Left hindlimb (tissue), 1 donor: ENCODE results near the gene PHIP.
"Not testable (repeated sequence)": the region's sequence is repeated elsewhere in the genome, so short reads cannot be mapped to it uniquely, and the experiment has no call there.

Experiments used
- DNase-seq: peaks from one replicate; pipeline ENCODE4 v3.0.0-alpha.2; 2018

Gene PHIP

DNA sequence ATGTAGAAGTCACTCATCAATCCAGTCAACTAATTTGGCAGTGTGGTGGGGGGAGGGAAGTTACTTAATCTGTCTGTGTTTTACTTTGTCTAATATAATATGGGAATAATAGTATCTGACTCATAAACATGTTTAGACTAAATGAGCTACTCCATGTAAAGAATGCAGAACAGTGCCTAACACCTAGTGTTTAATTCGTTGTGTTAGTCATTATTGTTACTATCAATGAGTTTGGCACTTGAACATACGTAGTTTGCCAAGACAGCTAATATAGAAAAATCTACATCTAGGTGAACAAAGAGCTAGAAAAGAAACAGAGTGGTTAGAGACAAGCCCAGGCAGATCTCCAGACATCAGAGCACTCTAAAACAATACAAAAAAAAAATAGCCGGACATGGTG, 161.6 kb downstream of the PHIP start:
- DNase-seq, result no peak

DNA sequence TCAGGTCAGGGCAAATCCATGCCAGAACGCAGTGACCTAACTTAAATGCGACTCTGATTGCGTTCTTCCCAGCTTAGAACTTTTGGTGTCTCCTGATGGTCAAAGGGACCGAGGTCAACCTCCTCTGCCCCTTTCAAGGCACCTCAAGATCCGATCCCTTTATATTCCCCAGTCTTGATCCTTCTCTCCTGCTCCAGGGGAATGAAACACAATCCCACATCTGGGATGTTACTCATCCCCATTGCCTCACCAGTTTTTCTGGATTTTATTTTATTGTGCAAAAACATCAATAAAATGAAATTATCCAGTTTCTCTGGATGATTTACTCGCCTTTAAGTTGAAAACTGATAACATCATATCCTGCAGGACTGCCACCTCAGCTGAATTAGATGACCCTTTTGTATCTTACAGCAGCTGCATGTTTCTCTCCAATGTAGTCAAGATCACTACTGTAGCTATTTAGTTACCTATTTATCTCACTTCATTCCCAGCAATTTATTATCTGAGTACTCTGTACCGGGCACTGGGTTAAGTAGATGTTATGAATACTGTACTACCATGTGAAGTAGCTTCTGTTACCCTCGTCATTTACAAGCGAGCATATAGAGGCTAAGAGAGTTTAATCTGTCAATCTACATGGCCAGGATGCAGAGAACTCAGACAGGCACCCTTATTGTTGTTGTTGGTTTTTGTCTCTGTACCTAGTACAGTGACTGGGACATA, 166.7 kb downstream of the PHIP start:
- no peak for DNase-seq

DNA sequence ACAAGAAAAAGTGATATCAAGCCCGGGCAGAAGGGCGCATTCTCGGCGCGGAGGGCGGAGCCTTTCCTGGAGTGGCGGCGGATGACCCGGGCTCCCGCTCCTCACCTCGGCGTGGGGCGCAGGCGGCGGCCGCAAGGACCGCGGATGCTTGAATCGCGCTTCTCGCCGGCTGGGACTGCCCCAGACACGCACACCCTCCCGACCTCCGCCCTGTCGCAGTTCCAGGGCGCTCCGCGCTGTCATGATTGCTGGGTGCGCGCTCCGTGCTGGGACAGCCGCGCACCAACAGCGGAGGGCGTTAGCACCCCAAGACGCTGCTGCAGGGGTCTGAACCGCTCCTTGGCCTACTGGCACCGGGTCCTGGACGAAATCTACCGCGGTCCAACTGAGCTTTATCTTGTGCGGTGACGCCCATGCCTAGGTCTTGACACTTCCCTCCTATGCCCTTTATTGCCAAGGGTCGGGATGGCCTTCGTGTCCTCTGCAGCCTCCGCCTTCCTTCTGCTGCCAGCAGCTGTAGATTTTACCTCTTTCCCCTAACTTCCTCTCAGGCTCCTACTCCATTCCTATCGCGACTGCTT, 167.4 kb downstream of the PHIP start:
- no peak for DNase-seq

DNA sequence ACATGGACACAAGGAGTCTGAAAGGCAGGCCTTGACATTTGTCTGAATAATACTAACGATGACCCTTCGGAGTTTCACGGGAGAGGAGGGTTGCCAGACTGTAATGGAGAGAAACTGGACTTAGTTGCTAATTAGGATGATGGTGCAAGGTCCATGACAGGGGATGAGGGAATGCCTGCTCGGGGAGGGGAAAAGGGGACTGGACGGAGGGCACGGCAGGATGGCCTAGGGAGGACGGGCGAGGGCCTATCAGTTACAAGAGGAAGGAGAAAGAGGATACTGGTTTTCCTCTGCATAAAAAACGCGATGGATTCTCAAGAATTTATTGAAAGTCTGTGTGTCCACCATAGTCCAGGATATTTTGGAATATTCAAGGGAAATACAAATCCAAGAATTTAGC, 168.0 kb downstream of the PHIP start:
- DNase-seq, result no peak

DNA sequence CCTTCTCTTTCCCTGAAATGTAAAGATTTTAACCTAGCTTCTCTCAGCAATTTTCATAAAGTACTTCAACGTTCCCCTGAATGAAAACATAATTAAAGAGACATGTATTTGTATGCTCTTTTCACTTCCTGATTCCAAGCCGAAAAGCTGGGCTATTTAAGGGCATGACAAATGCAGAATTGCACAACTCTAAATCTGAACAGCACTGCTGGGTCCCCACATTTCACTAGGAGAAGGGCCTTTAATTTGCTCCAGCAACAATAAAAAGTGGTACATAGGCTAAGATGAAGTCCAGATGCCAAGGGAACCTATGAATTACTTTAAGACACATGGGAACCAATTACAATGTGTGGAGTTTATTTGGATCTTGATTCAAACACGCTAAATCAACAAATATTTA, 168.7 kb downstream of the PHIP start:
- no peak for DNase-seq

DNA sequence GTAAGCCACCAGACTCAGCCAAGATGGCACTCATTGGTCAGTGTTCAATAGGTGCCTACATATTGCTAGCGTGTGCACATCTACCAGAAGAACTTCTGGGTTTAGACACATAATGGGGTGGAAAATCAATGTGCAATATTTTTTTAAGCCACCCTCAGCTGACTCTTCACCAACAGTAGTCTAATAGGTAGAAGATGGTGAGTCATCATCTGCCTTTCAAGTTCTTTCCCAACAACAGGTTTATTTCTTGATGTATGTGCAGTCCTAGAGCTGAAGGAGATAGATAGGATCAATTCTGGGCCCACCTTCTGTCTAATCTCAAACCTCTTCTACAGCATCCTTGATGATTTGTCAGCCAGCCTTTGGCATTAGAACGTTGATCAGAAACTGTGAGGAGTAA, 169.4 kb downstream of the PHIP start:
- no peak for DNase-seq

DNA sequence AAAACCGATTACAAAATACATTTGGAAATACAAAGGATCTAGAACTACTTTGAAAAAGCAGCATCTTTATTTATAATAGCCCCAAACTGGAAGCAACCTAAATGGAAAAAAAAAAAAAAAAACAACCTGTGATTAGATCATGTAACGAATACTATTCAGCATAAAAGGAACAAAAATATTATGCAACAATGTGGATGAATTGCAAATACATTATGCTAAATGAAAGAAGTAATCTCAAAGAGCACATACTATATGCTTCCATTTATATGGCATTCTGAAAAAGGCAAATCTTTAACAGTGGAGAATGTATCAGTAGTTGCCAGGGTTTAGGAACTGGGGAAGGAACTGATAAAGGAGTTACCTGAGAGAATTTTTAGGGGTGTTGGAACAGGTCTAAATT, 181.8 kb downstream of the PHIP start:
- DNase-seq, result no peak

DNA sequence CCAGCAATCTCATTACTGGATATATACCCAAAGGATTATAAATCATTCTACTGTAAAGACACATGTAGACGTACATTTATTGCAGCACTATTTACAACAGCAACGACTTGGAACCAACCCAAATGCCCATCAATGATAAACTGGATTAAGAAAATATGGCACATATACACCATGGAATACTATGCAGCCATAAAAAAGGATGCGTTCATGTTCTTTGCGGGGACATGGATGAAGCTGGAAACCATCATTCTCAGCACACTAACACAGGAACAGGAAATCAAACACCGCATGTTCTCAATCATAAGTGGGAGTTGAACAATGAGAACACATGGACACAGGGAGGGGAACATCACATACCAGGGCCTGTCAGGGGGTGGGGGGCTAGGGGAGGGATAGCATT, 188.2 kb downstream of the PHIP start:
- DNase-seq, result not testable (repeated sequence)
